H1 (cell line): ENCODE data around the gene IRF5. TPM values are rescaled to one million over a fixed set of nuclear protein-coding genes. Genes with fewer than 3 reads are reported as not detected.

ENCODE experiments used
- CTCF ChIA-PET: fragments of 300-600 bp; sonication (Branson Sonifier 250); formaldehyde crosslinking; loops from one replicate; lab custom pipeline; 2021; ENCODE audit not compliant: partially characterized antibody; lab: Charles Lee
- POLR2A ChIA-PET: fragments of 300-600 bp; sonication (Branson Sonifier 250); formaldehyde crosslinking; loops from one replicate; lab custom pipeline; 2021; ENCODE audit warnings: inconsistent platforms; ENCODE audit not compliant: partially characterized antibody; lab: Charles Lee
- DNase-seq, 2 experiments: peaks; one replicate each; pipeline versions ENCODE4 v3.0.0 to v3.0.0-alpha.2; 2010 to 2022; ENCODE audit warnings: low spot score in 2 of 2, low read depth in 1 of 2, mixed read lengths in 1 of 2
- FAIRE-seq: peaks from 2 replicates; lab custom pipeline; 2011; peaks lifted over from hg19 to GRCh38; lab: Jason Lieb, UNC
- H2AFZ ChIP-seq: 2 replicates; pipeline ENCODE4 v1.8.1; 2012; ENCODE audit warnings: low read length, inconsistent platforms
- H2AK5ac ChIP-seq: 2 replicates; pipeline ENCODE4 v1.6.1; 2013; ENCODE audit warnings: low read depth, low read length
- H2BK120ac ChIP-seq: replicated peaks from 2 replicates; pipeline ENCODE3; 2013; ENCODE audit warnings: low read depth, low read length, inconsistent platforms
- H2BK12ac ChIP-seq: 2 replicates; pipeline ENCODE4 v1.6.1; 2013; ENCODE audit warnings: low read depth, low read length
- H2BK15ac ChIP-seq: 2 replicates; pipeline ENCODE4 v1.6.1; 2013; ENCODE audit warnings: low read length
- H2BK20ac ChIP-seq: 2 replicates; pipeline ENCODE4 v1.6.1; 2013; ENCODE audit warnings: low read length
- H2BK5ac ChIP-seq: 2 replicates; pipeline ENCODE4 v1.6.1; 2013; ENCODE audit warnings: low read depth, low read length
- H3K14ac ChIP-seq: 2 replicates; pipeline ENCODE4 v1.6.1; 2013; ENCODE audit warnings: inconsistent platforms; ENCODE audit not compliant: insufficient read length
- H3K18ac ChIP-seq: 2 replicates; pipeline ENCODE4 v1.6.1; 2013; ENCODE audit warnings: low read length; ENCODE audit errors: extremely low read depth
- H3K23ac ChIP-seq: 2 replicates; pipeline ENCODE4 v1.6.1; 2013; ENCODE audit warnings: inconsistent platforms; ENCODE audit not compliant: insufficient read length
- H3K23me2 ChIP-seq: 2 replicates; pipeline ENCODE4 v1.6.1; 2013; ENCODE audit warnings: low read depth, low read length
- H3K27ac ChIP-seq: 2 replicates; pipeline ENCODE4 v1.6.1; 2011; ENCODE audit warnings: low read depth, low read length, inconsistent platforms
- H3K27me3 ChIP-seq, 4 experiments: replicated peaks in 1 of 4; 1 replicate in 1 of 4; 2 replicates in 3 of 4; pipeline versions ENCODE4 v1.6.1 to v1.8.1; 2011 to 2013; ENCODE audit warnings: low read length in 3 of 4, mild to moderate bottlenecking in 3 of 4, inconsistent platforms in 2 of 4, mixed read lengths in 2 of 4, moderate library complexity in 1 of 4; ENCODE audit not compliant: control insufficient read depth in 3 of 4, insufficient read depth in 3 of 4; ENCODE audit errors: extremely low read depth in 1 of 4
- H3K36me3 ChIP-seq, 4 experiments: 2 replicates each; pipeline versions ENCODE4 v1.6.1 to v1.8.1; 2011 to 2013; ENCODE audit warnings: mild to moderate bottlenecking in 4 of 4, low read length in 3 of 4, moderate library complexity in 2 of 4, control low read depth in 1 of 4, inconsistent platforms in 1 of 4; ENCODE audit not compliant: insufficient read depth in 4 of 4, control insufficient read depth in 2 of 4
- H3K4ac ChIP-seq: replicated peaks from 2 replicates; pipeline ENCODE3; 2013; ENCODE audit warnings: low read length, low read depth, mixed read lengths, inconsistent platforms; ENCODE audit not compliant: insufficient read length
- H3K4me1 ChIP-seq, 4 experiments: replicated peaks in 1 of 4; 1 replicate in 1 of 4; 2 replicates in 3 of 4; pipeline versions ENCODE4 v1.6.1 to v1.8.1; 2011 to 2013; ENCODE audit warnings: low read length in 3 of 4, inconsistent platforms in 2 of 4, mixed read lengths in 1 of 4; ENCODE audit not compliant: insufficient read depth in 4 of 4, control insufficient read depth in 3 of 4
- H3K4me2 ChIP-seq, 2 experiments: 2 replicates each; pipeline versions ENCODE4 v1.6.1 to v1.8.1; 2011 to 2013; ENCODE audit warnings: low read depth in 2 of 2, low read length in 2 of 2, control low read depth in 1 of 2, inconsistent platforms in 1 of 2, mild to moderate bottlenecking in 1 of 2; ENCODE audit not compliant: insufficient read depth in 1 of 2
- H3K4me3 ChIP-seq, 4 experiments: fragments of 200-600, 300-600 bp in 1 of 4; sonication (generic), shearing (Covaris generic), sonication (Bioruptor Twin) in 1 of 4; 2 replicates each; pipeline versions ENCODE4 v1.5.1 to v1.8.1; 2011 to 2016; ENCODE audit warnings: low read length in 4 of 4, low read depth in 3 of 4, control low read depth in 2 of 4, inconsistent platforms in 2 of 4, mild to moderate bottlenecking in 2 of 4, mixed read lengths in 1 of 4, moderate library complexity in 1 of 4; ENCODE audit not compliant: insufficient read depth in 2 of 4; ENCODE audit errors: extremely low read depth in 1 of 4
- H3K56ac ChIP-seq: replicated peaks from 2 replicates; pipeline ENCODE3; 2013; ENCODE audit warnings: low read depth, mild to moderate bottlenecking, mixed read lengths, low read length, inconsistent platforms; ENCODE audit not compliant: insufficient read length
- H3K79me1 ChIP-seq: 2 replicates; pipeline ENCODE4 v1.6.1; 2013; ENCODE audit warnings: low read depth, low read length, control low read depth
- H3K79me2 ChIP-seq, 2 experiments: 2 replicates each; pipeline versions ENCODE4 v1.6.1 to v1.8.1; 2012 to 2013; ENCODE audit warnings: low read length in 2 of 2, mild to moderate bottlenecking in 2 of 2, inconsistent platforms in 1 of 2; ENCODE audit not compliant: insufficient read depth in 2 of 2, control insufficient read depth in 1 of 2
- H3K9ac ChIP-seq, 4 experiments: replicated peaks in 1 of 4; 1 replicate in 1 of 4; 2 replicates in 3 of 4; pipeline versions ENCODE4 v1.6.1 to v1.8.1; 2011 to 2013; ENCODE audit warnings: low read depth in 3 of 4, low read length in 3 of 4, control low read depth in 2 of 4, mild to moderate bottlenecking in 2 of 4, moderate library complexity in 2 of 4, inconsistent platforms in 1 of 4; ENCODE audit errors: extremely low read depth in 1 of 4
- H3K9me3 ChIP-seq, 2 experiments: 2 replicates each; pipeline versions ENCODE4 v1.6.1 to v1.8.1; 2012 to 2013; ENCODE audit warnings: mild to moderate bottlenecking in 2 of 2, moderate library complexity in 2 of 2, control low read depth in 1 of 2, inconsistent platforms in 1 of 2, low read depth in 1 of 2, low read length in 1 of 2, mixed read lengths in 1 of 2; ENCODE audit not compliant: insufficient read depth in 2 of 2
- H4K20me1 ChIP-seq, 2 experiments: replicated peaks in 1 of 2; 2 replicates each; pipeline versions ENCODE3 to v1.8.1; 2011 to 2013; ENCODE audit warnings: inconsistent platforms in 2 of 2, low read length in 2 of 2, mild to moderate bottlenecking in 1 of 2; ENCODE audit not compliant: insufficient read depth in 2 of 2, control insufficient read depth in 1 of 2
- H4K5ac ChIP-seq: 2 replicates; pipeline ENCODE4 v1.6.1; 2013; ENCODE audit warnings: low read length, low read depth, mixed read lengths, inconsistent platforms; ENCODE audit not compliant: insufficient read length
- H4K8ac ChIP-seq: 2 replicates; pipeline ENCODE4 v1.8.0; 2013; ENCODE audit warnings: mild to moderate bottlenecking, moderate library complexity, low read length, inconsistent platforms; ENCODE audit not compliant: insufficient read depth; ENCODE audit errors: extremely low read depth
- H4K91ac ChIP-seq: replicated peaks from 2 replicates; pipeline ENCODE3; 2013; ENCODE audit warnings: low read length, mixed read lengths, inconsistent platforms; ENCODE audit not compliant: insufficient read length
- ASH2L ChIP-seq: fragments of 200-600, 300-600 bp; sonication (generic); IDR thresholded peaks from one replicate; pipeline ENCODE4 v1.7.1; 2017; ENCODE audit warnings: low read length
- FOSL1 ChIP-seq: IDR thresholded peaks from 2 replicates; pipeline ENCODE4 v1.6.1; 2011; ENCODE audit warnings: mild to moderate bottlenecking, low read depth, low read length, moderate library complexity; ENCODE audit not compliant: insufficient read depth
- HDAC6 ChIP-seq: IDR thresholded peaks from one replicate; pipeline ENCODE4 v1.7.1; 2012; ENCODE audit warnings: low read depth, mild to moderate bottlenecking, inconsistent platforms, low read length, moderate library complexity
- NRF1 ChIP-seq: IDR thresholded peaks from 2 replicates; pipeline ENCODE4 v1.6.1; 2011; ENCODE audit warnings: mild to moderate bottlenecking, low read depth, low read length, improper control_type of control experiment
- RBBP5 ChIP-seq: IDR thresholded peaks from 2 replicates; pipeline ENCODE4 v1.7.1; 2012; ENCODE audit warnings: low read depth, mild to moderate bottlenecking, inconsistent platforms, low read length, moderate library complexity, borderline replicate concordance
- RNF2 ChIP-seq: fragments of 200-900, 300-1000 bp; sonication (generic); IDR thresholded peaks from 2 replicates; pipeline ENCODE4 v1.7.1; 2016; ENCODE audit warnings: borderline replicate concordance, low read depth, mild to moderate bottlenecking, antibody characterized with exemption, low read length; ENCODE audit not compliant: poor library complexity, severe bottlenecking; ENCODE audit errors: missing control alignments
- SIN3A ChIP-seq, 2 experiments: IDR thresholded peaks in 1 of 2; conservative IDR thresholded peaks in 1 of 2; 2 replicates each; pipeline ENCODE4 v1.6.1; 2011 to 2012; ENCODE audit warnings: low read length in 2 of 2, improper control_type of control experiment in 1 of 2, low read depth in 1 of 2, mild to moderate bottlenecking in 1 of 2
- SIX5 ChIP-seq: IDR thresholded peaks from 2 replicates; pipeline ENCODE4 v1.6.1; 2011; ENCODE audit warnings: mild to moderate bottlenecking, low read depth, low read length
- TBP ChIP-seq: IDR thresholded peaks from 2 replicates; pipeline ENCODE4 v1.6.1; 2011; ENCODE audit warnings: low read depth, low read length, improper control_type of control experiment
- TCF12 ChIP-seq: IDR thresholded peaks from 2 replicates; pipeline ENCODE4 v1.6.1; 2011; ENCODE audit warnings: low read depth, mild to moderate bottlenecking, low read length
- TEAD4 ChIP-seq: IDR thresholded peaks from 2 replicates; pipeline ENCODE4 v1.6.1; 2012; ENCODE audit warnings: low read depth, low read length, inconsistent platforms, mixed read lengths
- YY1 ChIP-seq: IDR thresholded peaks from 2 replicates; pipeline ENCODE4 v1.6.1; 2011; ENCODE audit warnings: low read depth, mild to moderate bottlenecking, low read length
- WGBS, 2 experiments: shearing (Covaris generic) in 1 of 2; methylation state at CpG; one replicate each; pipeline versions ENCODE4 v1.1.6 to v1.1.7; 2013 to 2015; ENCODE audit warnings: low lambda C conversion rate in 2 of 2, mixed read lengths in 2 of 2, inconsistent platforms in 1 of 2, low coverage in 1 of 2, missing lambda C conversion rate in 1 of 2; ENCODE audit not compliant: insufficient replicate concordance in 2 of 2, insufficient coverage in 1 of 2, insufficient read length in 1 of 2; ENCODE audit errors: extremely low coverage in 1 of 2, missing lambda C conversion rate in 1 of 2; 5-methylcytosine and 5-hydroxymethylcytosine counted together
- polyA plus RNA-seq, 7 experiments: library from polyadenylated mRNA; depleted of rRNA in 3 of 7; stranded (reverse) in 5 of 7; unstranded in 2 of 7; fragments of >200 nt in 5 of 7; fragments of 200-250 nt in 2 of 7; gene quantifications; 1 replicate in 5 of 7; 2 replicates in 1 of 7; 4 replicates in 1 of 7; pipeline versions ENCODE4 v1.2.1 to v1.2.3, GENCODE V29; 2011 to 2013; ENCODE audit warnings: missing spikeins in 2 of 7, mixed read lengths in 2 of 7
- total RNA-seq: library from RNA; stranded (reverse); fragmentation: NEBNext Ultra II Directional; extraction: Animal tissue kit (Norgen Biotek cat#: 25700); gene quantifications from 2 replicates; pipeline ENCODE4 v1.2.1, GENCODE V29; 2021

IRF5 gene
- total and polyA plus RNA-seq, 2 of the 8 experiments (the other 6 are each of a cell fraction or from before 2014, with no cell fraction given), result 0.28 to 1.1 TPM

DNA sequence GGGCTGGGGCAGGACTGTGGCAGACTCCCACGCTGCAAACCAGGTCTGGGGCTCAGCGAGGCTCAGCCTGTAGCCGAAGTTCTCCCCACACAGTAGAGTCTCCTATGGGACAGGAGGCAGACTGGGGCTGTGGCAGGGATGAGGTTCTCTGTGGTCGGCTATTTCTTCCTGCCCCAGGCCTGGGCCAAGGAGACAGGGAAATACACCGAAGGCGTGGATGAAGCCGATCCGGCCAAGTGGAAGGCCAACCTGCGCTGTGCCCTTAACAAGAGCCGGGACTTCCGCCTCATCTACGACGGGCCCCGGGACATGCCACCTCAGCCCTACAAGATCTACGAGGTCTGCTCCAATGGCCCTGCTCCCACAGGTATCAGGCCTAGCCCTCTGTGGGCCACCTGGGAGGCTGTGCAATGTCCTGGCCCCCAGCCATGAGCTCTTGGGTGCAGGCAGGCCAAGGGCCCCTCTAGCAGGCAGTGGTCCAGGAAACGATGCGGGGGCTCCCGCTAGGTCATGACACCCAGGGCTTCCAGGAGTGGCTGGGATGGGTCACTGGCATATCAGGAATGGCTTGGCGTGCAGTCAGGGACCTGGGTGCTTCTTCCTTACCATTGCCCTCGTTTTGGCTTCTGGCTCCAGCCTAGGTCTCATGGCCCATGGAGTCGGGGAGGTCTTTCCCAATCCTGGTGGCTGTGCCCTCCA lies 8.1 kb downstream of the IRF5 start:
- ChIA-PET POLR2A (interaction anchor here (0.6 to 1.6 kb wide), 4 partner anchors 9 to 165 kb away, joined by 3 to 5 read pairs (median 3); no protein-coding TSS in a partner anchor), CTCF (interaction anchor here (0.9 to 7.0 kb wide), 11 partner anchors 9 to 268 kb away, joined by 3 to 44 read pairs (median 15); partner anchors contain the start of genes IRF5 and KCP)
- DNase-seq (peak in 1 of 2 experiments; percentile 45), FAIRE-seq (no peak)
- WGBS, 2 experiments, result 93% methylated on average over 20 of the region's 21 CpGs; no CpG with 5 or more reads in 1 of the 2 experiments
- H3K79me2 ChIP-seq, result no peaks in the 10 kb centered on the region
- H2AK5ac ChIP-seq, result no peak overlapping the region
- no peak overlapping the region for H3K23ac ChIP-seq
- H3K79me1 ChIP-seq, result no peaks in the 10 kb centered on the region
- no peak overlapping the region for H3K4me3 ChIP-seq
- peaks cover 0 to 3% (median 2%) of the 10 kb centered on the region in 4 experiments; a peak in 2 of 7 replicates for H3K27me3 ChIP-seq
- no peak overlapping the region for H3K9ac ChIP-seq
- H4K91ac ChIP-seq, result no peak overlapping the region
- no peak overlapping the region for H2BK12ac ChIP-seq
- H3K4me1 ChIP-seq, result peaks cover 0 to 5% (median under 1%) of the 10 kb centered on the region in 4 experiments; a peak in 2 of 7 replicates
- no peak overlapping the region for H3K4ac ChIP-seq
- no peak overlapping the region for H4K5ac ChIP-seq
- TF ChIP-seq NRF1 (no peak), TEAD4 (no peak), ASH2L (no peak), HDAC6 (no peak), FOSL1 (no peak), RBBP5 (no peak), SIX5 (no peak), SIN3A (conservative IDR thresholded peaks at IDR 0.05 in 1 of 2, IDR thresholded peaks at IDR 0.05 in 1 of 2; ENCODE audit: low read depth in 1 of 2, low read length in 2 of 2) (no peak), RNF2 (no peak), TCF12 (no peak), TBP (no peak), YY1 (no peak)
- H3K18ac ChIP-seq, result no peak overlapping the region
- H3K14ac ChIP-seq, result no peak overlapping the region
- no peaks in the 10 kb centered on the region for H4K20me1 ChIP-seq
- H2BK5ac ChIP-seq, result no peak overlapping the region
- H3K4me2 ChIP-seq, result no peak overlapping the region
- H3K36me3 ChIP-seq, result no peaks in the 10 kb centered on the region
- no peaks in the 10 kb centered on the region for H3K9me3 ChIP-seq
- no peak overlapping the region for H2BK120ac ChIP-seq
- H2BK20ac ChIP-seq, result no peak overlapping the region
- H2BK15ac ChIP-seq, result no peak overlapping the region
- H3K56ac ChIP-seq, result no peak overlapping the region
- no peak overlapping the region for H2AFZ ChIP-seq
- no peak overlapping the region for H3K27ac ChIP-seq
- H3K23me2 ChIP-seq, result no peaks in the 10 kb centered on the region
- H4K8ac ChIP-seq, result no peak overlapping the region; the same call in 1 of the 2 replicates
